HG03378 (cell line): Measurements from ENCODE around the gene GRAMD4.

ENCODE experiments used
- ATAC-seq: cut with Tn5 transposase; IDR thresholded peaks from one replicate; pipeline ENCODE4 v1.9.1; 2021; ENCODE audit warnings: mild to moderate bottlenecking, moderate library complexity; ENCODE audit not compliant: unreplicated experiment

The GRAMD4 gene

DNA sequence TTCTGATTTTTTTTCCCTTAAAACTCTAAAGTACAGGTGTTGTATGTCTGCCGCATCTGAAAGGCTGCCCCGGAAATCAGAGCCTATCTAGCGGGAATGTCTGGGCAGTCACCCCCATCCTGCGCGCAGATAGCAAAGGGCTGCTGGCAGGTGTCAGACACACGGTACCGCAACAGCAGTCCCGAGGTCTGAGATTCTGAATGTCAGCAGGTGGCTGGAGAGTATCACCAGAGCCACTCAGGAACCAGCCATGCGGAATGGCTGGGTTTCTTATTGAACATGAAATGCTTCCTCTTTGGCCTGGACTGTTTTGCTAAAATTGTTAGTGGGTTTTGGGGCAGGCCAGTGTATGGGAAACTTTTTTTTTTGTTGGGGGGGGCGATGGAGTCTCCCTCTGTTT is 64.5 kb downstream of the GRAMD4 start:
- peak; percentile 59 for ATAC-seq

DNA sequence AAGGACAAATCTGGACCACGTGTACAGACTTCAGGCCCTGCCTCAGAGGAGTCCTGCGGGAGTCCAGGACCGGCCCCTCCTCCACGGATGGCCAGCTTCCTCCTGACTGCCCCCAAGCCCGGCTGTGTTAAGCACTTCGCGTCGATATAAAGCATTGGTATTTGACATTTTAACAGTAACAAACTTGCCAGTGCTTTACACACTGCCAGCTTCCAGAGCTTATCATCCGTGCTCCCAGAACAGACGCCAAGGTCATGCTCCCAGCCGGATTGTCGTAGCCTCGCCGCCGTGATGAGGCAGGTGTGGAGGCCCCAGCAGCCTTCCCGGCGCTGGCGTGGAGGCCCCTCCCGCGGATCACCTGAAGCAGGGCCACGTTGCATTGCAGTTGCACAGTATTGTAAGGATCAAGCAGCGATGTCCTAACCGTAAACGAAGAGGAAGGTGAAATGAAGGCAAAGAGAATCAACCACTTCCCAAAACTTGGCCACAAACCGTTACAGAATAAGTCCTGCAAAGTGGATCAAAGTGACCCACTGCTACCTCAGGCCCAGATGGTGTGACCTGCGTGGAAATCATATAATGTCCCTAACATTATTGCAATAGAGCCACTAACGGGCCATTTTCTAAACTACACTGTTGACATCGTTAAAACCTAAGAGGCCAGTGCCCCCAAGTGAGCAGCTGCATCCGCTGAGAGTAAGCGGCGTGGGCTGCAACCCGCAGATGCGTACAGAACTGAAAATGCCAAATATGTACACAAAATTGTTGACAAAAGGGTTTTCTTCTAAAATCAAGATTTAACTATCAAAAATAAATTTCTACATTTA is 66.2 kb downstream of the GRAMD4 start:
- no peak for ATAC-seq

DNA sequence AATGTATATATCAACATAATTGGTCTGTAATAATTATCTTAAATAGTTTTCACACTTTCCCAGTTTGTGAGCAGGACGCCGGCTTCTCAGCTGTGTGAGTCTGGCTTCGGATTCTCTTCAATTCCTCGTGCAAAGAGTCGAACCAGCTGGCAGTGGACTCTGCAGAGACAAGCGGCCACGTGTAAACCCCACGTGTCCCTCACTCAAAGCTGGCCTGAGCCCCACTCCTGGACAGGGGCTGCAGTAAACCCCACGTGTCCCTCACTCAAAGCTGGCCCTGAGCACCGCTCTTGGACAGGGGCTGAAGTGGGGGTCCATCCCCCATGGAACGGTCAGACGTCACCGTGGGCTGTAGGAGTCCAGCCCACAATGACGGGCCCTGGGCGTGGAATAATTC is 66.9 kb downstream of the GRAMD4 start:
- ATAC-seq = no peak

DNA sequence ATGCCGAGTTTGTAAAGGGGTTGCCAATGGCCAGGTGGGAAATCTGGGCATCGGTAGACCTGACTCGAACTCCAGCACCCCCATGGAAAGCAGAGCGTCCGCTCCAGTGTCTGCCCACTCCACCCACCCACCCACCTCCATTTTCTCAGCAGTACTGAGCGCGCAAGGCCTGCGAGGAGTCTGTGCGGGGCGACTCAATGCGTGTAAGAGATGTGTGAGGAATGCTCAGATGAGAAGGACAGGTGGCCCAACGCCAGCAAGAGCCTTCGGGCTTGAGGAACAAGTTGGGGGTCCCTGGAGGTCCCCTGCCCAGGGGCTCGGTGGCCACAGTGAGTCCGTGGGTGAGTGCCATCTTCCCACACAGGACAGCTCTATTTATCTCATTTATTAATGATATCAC is 67.3 kb downstream of the GRAMD4 start:
- ATAC-seq = no peak

DNA sequence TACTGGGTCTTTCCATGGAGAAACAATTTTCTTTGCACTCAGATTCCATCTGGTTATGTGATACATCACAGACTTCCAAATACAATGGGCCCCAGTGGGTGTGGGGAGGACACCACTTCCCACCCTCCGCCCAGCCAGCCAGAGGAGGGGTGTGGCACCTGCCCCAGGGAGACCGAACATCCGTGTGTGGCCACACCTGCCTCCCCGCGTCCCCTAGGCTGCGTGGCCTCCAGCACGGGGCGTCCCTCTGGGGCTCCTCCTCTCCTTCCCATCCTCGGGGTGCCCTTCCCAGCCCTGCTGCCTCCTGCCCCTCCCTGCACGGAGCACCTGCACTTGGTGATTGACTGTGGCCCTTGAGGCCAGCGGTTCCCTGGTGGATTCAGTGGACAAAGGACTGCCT is 68.8 kb downstream of the GRAMD4 start:
- ATAC-seq = no peak

DNA sequence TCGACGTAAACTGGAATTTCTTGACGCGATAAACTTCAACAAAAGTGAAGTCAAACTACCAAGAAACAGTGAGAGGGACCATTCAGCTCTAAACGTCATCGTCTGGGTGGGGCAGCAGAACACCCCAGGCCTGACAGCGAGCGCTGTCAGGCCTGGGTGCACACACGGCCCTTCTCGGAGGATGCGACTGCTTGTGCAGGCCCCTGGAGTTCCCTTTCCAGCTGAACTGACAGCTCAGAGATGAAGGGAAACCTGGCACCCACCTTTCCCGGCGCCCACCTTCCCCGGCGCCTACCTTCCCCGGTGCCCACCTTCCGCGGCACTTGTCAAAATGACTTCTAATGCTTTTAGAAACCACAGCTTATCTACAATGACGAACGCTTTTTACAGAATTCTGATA is 70.0 kb downstream of the GRAMD4 start:
- ATAC-seq = no peak

DNA sequence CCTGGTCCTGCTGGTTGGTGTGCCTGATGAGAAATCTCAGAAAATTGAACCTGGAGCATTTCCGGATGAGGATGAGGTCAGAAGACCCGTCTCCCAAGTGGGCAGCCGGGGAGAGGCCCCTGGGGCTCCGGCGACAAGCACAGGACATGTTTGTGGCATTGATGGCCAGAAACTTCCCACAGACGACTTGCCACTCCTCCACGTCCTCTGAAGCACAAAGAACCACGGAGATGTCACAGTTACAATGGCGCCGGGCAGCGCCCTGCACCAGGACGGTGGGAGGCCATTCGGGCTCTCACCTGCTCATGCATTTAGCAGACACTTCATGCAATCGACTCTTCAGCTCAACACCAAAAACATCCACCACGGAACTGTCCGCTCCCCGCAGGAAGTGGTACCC is 71.4 kb downstream of the GRAMD4 start:
- no peak for ATAC-seq

DNA sequence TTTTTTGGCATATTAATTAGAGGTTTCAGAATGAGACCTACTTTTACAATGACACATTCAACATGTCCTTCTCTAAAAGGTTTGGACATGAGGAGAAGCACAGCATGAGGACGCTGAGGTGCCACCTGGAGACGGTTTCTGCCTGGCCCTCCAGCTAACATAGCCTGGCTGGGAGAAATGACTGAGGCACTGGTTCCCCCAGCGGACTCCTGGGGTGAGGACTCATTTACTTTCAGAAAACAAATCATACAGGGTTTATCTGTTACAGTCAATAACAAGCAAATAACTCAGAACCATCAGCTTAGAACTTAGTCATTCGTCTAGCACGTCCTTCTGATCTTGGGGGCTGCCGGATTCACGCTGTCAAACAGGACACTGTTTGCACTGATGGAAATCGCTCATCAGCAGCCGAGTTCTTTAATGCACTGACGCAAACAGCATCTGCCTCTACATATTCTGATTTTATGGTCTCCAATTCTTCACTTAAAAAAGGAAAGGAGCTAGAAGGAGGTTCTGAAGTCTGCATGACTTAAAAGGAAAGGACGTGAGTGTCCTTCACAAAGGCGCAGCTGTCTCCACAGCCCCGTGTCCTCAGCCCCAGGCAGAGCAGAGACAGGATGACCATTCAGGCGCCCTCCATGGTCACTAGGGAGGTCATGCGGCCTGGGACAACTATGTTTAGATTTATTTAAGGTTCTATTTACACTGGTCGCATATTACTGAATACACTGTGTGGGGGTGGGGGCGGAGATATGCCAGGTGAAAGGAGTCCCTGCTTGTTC is 73.6 kb downstream of the GRAMD4 start:
- ATAC-seq = no peak

DNA sequence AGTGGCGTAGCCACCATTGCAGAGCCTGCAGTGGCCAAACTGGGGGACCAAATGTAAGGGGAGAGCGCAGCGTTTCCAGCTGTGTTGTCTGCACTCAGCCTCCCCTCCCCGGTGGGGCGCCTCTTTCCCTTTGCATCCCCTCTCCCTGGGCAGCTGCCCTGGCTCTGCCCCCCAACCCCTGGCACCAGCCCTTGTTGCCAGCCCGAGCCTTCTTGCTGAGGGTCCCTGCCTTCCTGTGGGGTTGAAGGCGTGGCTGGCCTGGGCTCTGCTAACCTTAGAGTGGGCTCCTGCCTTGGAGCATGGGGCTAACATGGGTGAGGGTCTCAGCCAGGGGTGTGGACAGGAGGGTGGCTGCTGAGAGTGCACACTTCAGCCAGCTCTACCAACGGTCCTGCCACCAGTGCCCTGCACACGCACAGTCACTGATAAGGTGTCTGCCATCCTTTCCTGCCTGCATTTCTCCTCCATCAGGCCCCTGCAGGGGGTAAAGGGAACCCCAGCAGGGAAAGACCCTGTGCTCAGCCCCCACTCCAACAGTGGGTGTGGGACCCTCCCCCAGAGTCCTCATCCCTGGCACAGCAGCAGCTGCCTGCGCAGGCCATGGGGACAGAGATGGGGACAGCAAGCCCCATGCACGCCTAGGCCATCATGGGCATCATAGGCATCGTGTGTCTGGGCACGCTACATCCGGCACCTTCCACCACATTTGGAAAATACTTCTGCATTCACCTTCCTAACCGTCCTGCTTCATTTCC is 74.4 kb downstream of the GRAMD4 start:
- no peak for ATAC-seq

DNA sequence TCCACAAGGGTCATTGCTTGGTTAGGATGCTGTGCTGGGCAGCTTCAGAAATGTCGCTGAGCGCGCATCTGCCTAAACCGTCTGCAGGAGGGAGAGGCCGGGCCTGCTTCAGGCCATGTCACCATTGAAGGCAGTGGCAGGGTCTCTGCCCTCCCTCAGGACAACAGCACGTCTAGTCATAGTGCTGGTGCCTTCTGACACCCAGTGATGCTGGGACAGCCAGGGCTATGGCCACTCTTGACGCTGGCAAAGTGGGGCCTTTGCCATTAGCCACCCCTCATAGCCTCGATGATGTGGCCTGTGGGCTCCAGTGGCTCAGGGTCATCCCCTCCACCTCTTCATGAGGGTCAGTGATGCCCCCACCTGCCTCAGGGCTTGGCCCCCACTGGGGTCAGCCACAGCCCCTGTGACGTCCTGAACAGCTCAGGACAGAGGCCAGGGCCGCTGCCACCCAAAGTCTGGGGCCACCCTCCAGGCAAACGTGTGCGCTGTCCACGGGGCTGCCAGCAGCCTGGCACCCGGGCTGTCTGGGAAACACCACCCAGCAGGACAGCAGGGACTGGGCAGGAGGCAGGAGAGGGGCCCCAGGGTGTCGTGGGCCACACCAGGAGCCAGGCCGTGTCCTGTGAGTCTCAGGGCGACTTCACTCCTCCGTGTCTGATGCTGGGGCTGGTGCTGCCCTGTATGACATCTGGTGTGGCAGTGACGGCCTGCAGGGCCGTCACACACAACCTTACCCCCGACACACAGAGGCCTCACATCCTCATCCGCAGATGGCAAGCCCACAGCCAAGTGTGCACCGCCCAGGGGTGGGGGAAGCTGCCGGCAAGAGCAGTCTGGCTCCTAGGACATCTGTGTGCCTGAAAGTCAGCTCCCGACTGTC is 75.4 kb downstream of the GRAMD4 start:
- no peak for ATAC-seq

DNA sequence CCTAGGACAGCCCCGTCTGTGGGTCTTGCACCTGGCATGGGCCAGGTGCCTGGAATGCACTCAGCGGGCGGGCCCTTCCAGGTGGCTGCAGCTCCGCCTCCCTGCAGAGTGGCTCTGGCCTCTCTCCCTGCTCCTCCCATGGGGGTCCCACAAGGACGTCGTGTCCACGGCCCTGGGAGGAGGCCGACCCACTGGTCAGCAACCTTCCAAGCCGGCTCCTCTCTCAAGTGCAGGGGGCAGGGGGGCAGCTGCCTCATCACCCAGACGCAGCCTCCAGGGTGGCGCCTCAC is 76.0 kb downstream of the GRAMD4 start:
- ATAC-seq = no peak

DNA sequence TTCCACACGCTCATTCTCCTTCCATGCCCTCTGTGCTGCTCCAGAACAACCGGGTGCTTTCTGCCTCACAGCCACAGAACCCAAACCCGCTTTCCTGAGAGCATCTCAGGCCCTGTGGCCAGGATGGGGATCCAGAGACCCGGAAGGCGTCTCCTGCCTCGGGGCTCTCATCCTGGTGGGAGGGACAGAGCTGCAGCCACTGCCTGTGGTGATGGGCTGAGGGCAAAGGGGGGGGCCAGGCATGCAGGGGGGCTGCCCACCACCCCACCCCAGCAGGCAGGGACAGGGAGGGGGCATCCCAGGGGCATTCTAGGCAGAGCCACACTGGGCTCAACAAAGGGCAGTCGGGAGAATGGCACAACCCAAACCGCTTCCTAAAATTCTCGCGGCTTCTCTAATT is 76.4 kb downstream of the GRAMD4 start:
- ATAC-seq = no peak

DNA sequence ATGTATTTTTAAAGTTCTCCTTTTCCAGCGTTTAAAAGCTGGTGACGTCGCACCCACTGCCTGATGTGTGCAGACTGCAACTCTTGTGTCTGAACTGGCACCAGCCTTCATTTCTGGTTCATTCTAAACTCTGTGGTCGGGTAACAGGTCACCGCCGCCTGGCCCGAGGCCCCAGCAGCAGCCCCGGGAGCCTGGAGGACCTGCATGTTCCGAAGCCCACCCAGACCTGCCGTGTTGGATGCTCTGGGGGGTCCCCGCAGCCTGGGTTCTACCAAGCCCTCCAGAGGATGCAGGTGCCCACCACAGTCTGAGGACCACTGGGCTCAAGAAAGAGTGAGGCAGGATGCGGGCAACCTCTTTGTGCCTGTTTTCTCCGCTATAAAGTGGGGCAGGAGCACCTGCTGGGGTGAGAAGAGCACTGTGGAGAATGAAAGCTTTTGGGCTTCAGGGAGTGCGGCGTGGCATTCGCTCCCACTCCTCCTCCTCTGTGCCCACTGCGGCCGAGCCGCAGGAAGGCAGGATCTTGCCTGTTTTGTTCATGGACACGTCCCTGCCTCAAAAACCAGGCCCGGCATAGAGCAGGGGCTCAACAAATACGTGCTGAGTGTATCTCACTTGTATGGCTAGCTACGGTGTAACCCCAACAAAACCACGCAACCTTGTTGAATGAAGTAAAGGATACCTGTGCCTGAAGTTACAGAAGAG is 77.8 kb downstream of the GRAMD4 start:
- no peak for ATAC-seq

DNA sequence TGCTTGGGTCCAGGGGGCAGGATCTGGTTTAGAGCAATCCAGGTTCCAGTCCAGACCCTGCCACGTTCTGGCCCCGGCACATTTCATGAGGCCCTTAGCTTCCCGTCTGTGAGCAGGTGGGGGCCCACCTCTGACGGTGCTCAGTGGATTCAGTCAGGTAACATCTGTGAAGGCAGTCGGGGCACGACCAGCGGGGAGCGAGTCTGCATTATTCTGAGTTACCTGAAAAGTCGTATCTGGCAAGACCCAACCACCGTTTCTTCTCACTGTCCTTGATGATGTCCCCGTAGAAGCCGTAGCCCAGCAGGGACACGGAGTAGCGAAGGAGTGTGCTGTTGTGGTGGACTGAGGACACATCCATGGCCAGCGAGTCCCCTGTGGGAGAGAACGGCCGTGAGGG is 78.9 kb downstream of the GRAMD4 start:
- ATAC-seq = no peak

DNA sequence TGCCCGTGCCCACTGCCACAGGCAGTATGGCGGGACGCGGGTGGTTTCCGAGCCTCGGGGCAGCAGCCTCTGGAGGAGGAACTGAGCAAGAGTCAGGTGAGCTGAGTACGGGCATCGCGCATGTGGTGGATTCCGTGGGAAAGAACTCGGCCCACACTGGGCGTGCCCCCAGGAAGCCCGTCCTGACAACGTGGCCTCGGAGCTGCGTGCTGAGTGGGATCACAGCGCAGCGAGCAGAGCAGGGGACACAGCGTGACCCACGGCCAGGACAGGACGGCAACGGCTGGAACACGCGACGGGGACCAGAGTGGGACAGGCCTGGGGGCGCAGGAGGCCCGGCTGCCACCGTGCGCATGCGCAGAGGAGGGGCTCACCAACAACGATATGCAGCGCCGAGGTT is 81.1 kb downstream of the GRAMD4 start:
- ATAC-seq = no peak

DNA sequence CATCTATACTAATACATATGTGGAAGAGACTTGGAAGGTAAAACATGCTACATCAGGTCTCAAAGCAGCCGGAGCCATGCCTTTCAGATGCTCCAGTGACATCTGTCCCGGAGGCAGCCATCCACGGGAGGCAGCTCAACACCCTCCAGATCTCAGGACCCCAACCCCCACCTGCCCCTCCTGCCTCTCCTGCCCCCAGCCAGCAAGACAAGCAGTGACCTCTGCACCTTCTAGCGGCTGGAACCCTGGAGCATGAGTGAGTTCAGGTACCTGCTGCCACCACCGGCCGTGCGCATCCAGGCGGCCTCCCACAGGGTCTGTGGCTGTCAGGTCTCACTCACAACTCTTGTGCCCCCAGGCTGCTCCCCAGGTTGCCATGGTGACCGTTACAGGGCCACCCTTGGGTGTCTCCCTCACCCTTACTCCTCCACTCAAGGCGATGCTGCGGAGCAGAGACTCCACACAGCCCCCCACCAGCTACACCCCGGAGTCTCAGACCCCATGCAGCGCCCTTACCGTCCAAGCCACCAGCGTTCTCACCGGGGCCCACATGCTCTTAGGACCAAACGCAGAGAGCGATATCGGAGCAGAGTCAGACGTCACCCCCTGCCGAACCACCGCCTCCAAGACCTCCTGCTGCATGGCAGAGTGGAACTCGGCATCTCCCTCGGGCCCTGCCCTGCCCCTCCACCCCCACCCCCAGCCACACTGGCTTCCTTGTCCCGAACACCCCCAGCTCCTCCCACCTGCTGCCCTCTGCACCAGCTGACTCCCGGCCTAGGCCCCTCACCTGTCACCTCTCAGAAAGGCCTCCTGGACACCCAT is 83.2 kb downstream of the GRAMD4 start:
- ATAC-seq = no peak

DNA sequence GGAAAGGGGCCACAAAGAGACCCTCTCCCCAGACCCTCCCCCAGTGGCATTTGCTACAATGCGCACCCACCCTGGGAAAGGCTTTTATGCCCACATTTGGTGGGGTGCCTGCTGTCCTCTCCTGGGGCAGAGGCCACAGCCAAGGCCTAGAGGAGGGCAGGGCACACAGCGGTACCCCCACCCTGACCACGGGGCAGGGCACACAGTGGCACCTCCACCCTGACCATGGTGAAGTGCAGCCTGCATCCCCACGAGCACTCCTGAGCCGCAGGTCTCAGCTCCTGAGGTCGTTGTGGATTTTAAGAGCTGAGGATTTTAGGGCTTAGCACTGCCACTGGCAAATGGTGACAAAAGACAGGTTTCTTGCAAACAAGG is 83.8 kb downstream of the GRAMD4 start:
- ATAC-seq = no peak

DNA sequence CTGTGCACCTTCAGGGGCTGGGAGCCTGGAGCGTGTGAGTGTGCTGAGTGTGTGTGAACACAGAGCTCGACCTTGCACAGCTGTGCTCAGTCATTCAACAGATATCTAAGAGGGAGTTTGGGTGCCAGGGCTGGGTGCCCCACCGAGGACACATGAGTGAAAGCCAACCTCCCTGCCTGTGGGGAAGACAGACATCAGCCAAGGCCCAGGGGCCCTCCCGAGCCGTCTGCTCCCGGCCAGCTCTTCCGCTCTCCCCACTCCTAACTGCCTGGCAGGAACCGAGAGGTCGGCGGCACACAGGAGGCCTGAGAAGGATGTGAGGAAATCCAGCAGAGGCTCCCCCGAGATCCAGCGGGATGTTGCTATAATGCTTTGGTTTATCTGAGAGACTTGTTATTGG is 85.9 kb downstream of the GRAMD4 start:
- ATAC-seq = no peak

DNA sequence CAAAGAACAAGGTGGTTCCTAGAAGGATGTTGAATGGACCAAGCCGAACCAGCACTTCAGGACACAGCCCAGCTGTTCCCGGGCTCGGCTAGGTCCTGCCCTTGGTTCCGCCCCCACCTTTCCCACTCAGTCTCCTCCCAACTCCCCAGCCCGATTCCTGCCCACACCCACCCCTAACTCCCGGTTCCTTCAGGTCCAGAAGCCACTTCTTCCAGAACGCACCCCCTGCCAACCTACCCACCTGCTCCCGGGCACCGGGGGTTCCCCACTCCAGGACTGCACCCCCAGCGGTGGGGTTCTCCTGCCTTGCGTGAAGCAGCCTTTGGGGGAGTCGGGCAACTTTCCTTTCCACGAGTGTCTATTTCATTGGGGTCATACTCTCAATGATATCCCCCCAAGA is 87.1 kb downstream of the GRAMD4 start:
- ATAC-seq = no peak
